Activated naive CD4-positive, alpha-beta T cell treated with anti-CD3 and anti-CD28 coated beads, Interleukin-2, amount 10 ng/mL, durations not matched to agents 7 days and 5 days (primary cell): ENCODE results near the gene POFUT2.

Experiments
- CTCF ChIA-PET: fragments of 350-600 bp; sonication (Branson Sonifier 250); formaldehyde crosslinking; loops from one replicate; lab custom pipeline; 2021; ENCODE audit warnings: antibody characterized with exemption; lab: Charles Lee
- DNase-seq: peaks from one replicate; pipeline ENCODE4 v3.0.0-alpha.2; 2020
- H3K27ac Mint-ChIP-seq: one replicate; pipeline ENCODE4 v1.8.0; 2021; ENCODE audit warnings: mild to moderate bottlenecking, moderate library complexity, mixed read lengths
- H3K27me3 Mint-ChIP-seq: one replicate; pipeline ENCODE4 v1.8.0; 2021; ENCODE audit warnings: mild to moderate bottlenecking, mixed read lengths
- H3K36me3 Mint-ChIP-seq: one replicate; pipeline ENCODE4 v1.8.0; 2021; ENCODE audit warnings: mixed read lengths
- H3K4me1 Mint-ChIP-seq: one replicate; pipeline ENCODE4 v1.8.0; 2021; ENCODE audit warnings: mixed read lengths
- H3K4me3 Mint-ChIP-seq: one replicate; pipeline ENCODE4 v1.8.0; 2021; ENCODE audit warnings: mild to moderate bottlenecking, moderate library complexity, mixed read lengths
- H3K9me3 Mint-ChIP-seq: one replicate; pipeline ENCODE4 v1.8.0; 2021; ENCODE audit warnings: mixed read lengths

Gene POFUT2

GRCh38 chr21:45246386-45247320 is 41.0 kb downstream of the POFUT2 start:
- H3K4me3 Mint-ChIP-seq: no peak overlapping the region
- CTCF ChIA-PET: no interaction called here
- peaks cover 53% of the 10 kb centered on the region for H3K27me3 Mint-ChIP-seq
- no peak overlapping the region for H3K27ac Mint-ChIP-seq
- H3K36me3 Mint-ChIP-seq: peaks cover 2% of the 10 kb centered on the region
- DNase-seq: no peak
- no peaks in the 10 kb centered on the region for H3K4me1 Mint-ChIP-seq
- peaks cover 16% of the 10 kb centered on the region for H3K9me3 Mint-ChIP-seq

- no peaks in the 10 kb centered on the region for H3K4me1 Mint-ChIP-seq
- H3K36me3 Mint-ChIP-seq: peaks cover 2% of the 10 kb centered on the region
- H3K4me3 Mint-ChIP-seq: no peak overlapping the region
- DNase-seq: no peak
- no peak overlapping the region for H3K27ac Mint-ChIP-seq
- H3K27me3 Mint-ChIP-seq: peaks cover 49% of the 10 kb centered on the region
- CTCF ChIA-PET: no interaction called here
- H3K9me3 Mint-ChIP-seq: peaks cover 17% of the 10 kb centered on the region
Measured at GRCh38 chr21:45244799-45245340, 42.8 kb downstream of the POFUT2 start.

- Mint-ChIP-seq H3K36me3 (peaks cover 2% of the 10 kb centered on the region), H3K27me3 (peaks cover 37% of the 10 kb centered on the region), H3K27ac (no peak overlapping the region), H3K9me3 (peaks cover 17% of the 10 kb centered on the region), H3K4me1 (no peaks in the 10 kb centered on the region), H3K4me3 (no peak overlapping the region)
- DNase-seq: no peak
- CTCF ChIA-PET: no interaction called here
Measured at GRCh38 chr21:45243603-45244002, 44.1 kb downstream of the POFUT2 start.

- CTCF ChIA-PET: no interaction called here
- Mint-ChIP-seq H3K36me3 (peaks cover 2% of the 10 kb centered on the region), H3K9me3 (peaks cover 17% of the 10 kb centered on the region), H3K4me3 (no peak overlapping the region), H3K27ac (no peak overlapping the region), H3K4me1 (no peaks in the 10 kb centered on the region), H3K27me3 (peaks cover 38% of the 10 kb centered on the region)
- no peak for DNase-seq
Measured at GRCh38 chr21:45241357-45241756, 46.3 kb downstream of the POFUT2 start.

GRCh38 chr21:45237401-45237800 is 50.3 kb downstream of the POFUT2 start:
- Mint-ChIP-seq H3K27me3 (peaks cover 44% of the 10 kb centered on the region), H3K36me3 (no peaks in the 10 kb centered on the region), H3K9me3 (peaks cover 4% of the 10 kb centered on the region), H3K4me1 (no peaks in the 10 kb centered on the region), H3K4me3 (no peak overlapping the region), H3K27ac (no peak overlapping the region)
- no peak for DNase-seq
- CTCF ChIA-PET: interaction anchor here (1.1 kb wide), 1 partner anchor 9 kb away, joined by 3 read pairs; no protein-coding TSS in a partner anchor

- H3K9me3 Mint-ChIP-seq: peaks cover under 1% of the 10 kb centered on the region
- CTCF ChIA-PET: interaction anchor here (0.7 to 1.5 kb wide), 2 partner anchors 12 to 96 kb away, joined by 3 to 5 read pairs; no protein-coding TSS in a partner anchor
- no peaks in the 10 kb centered on the region for H3K4me1 Mint-ChIP-seq
- H3K27me3 Mint-ChIP-seq: peaks cover 43% of the 10 kb centered on the region
- H3K36me3 Mint-ChIP-seq: no peaks in the 10 kb centered on the region
- H3K4me3 Mint-ChIP-seq: no peak overlapping the region
- H3K27ac Mint-ChIP-seq: no peak overlapping the region
- DNase-seq: no peak
Measured at GRCh38 chr21:45236481-45236880, 51.2 kb downstream of the POFUT2 start.

- no peaks in the 10 kb centered on the region for H3K9me3 Mint-ChIP-seq
- CTCF ChIA-PET: interaction anchor here (1.5 kb wide), 1 partner anchor 95 kb away, joined by 5 read pairs; no protein-coding TSS in a partner anchor
Measured at GRCh38 chr21:45235488-45235887, 52.2 kb downstream of the POFUT2 start.

GRCh38 chr21:45234965-45235364 is 52.7 kb downstream of the POFUT2 start:
- Mint-ChIP-seq H3K9me3 (no peaks in the 10 kb centered on the region), H3K4me1 (no peaks in the 10 kb centered on the region), H3K27me3 (peaks cover 37% of the 10 kb centered on the region), H3K4me3 (no peak overlapping the region), H3K27ac (no peak overlapping the region), H3K36me3 (no peaks in the 10 kb centered on the region)
- no peak for DNase-seq
- CTCF ChIA-PET: no interaction called here

More at GRCh38 chr21:45235488-45235887, 52.2 kb downstream of the POFUT2 start:
- no peak overlapping the region for H3K4me3 Mint-ChIP-seq
- H3K27ac Mint-ChIP-seq: no peak overlapping the region
- no peak for DNase-seq
- H3K27me3 Mint-ChIP-seq: peaks cover 41% of the 10 kb centered on the region
- H3K36me3 Mint-ChIP-seq: no peaks in the 10 kb centered on the region
- H3K4me1 Mint-ChIP-seq: no peaks in the 10 kb centered on the region

- Mint-ChIP-seq H3K27me3 (peaks cover 36% of the 10 kb centered on the region), H3K4me3 (no peak overlapping the region), H3K4me1 (no peaks in the 10 kb centered on the region), H3K27ac (no peak overlapping the region), H3K9me3 (no peaks in the 10 kb centered on the region), H3K36me3 (no peaks in the 10 kb centered on the region)
- CTCF ChIA-PET: no interaction called here
- DNase-seq: no peak
Measured at GRCh38 chr21:45234127-45234526, 53.6 kb downstream of the POFUT2 start.

- CTCF ChIA-PET: no interaction called here
- no peaks in the 10 kb centered on the region for H3K9me3 Mint-ChIP-seq
- H3K4me3 Mint-ChIP-seq: no peak overlapping the region
- no peak overlapping the region for H3K27ac Mint-ChIP-seq
- peaks cover 32% of the 10 kb centered on the region for H3K27me3 Mint-ChIP-seq
- no peak for DNase-seq
- H3K36me3 Mint-ChIP-seq: no peaks in the 10 kb centered on the region
- H3K4me1 Mint-ChIP-seq: peaks cover 16% of the 10 kb centered on the region
Measured at GRCh38 chr21:45231705-45232104, 56.0 kb downstream of the POFUT2 start.

GRCh38 chr21:45228656-45229240 is 58.9 kb downstream of the POFUT2 start:
- no peak overlapping the region for H3K4me3 Mint-ChIP-seq
- peaks cover 3% of the 10 kb centered on the region for H3K36me3 Mint-ChIP-seq
- CTCF ChIA-PET: interaction anchor here (0.8 to 0.9 kb wide), 2 partner anchors 9 to 61 kb away, joined by 3 read pairs; no protein-coding TSS in a partner anchor
- peaks cover 6% of the 10 kb centered on the region for H3K27me3 Mint-ChIP-seq
- no peaks in the 10 kb centered on the region for H3K9me3 Mint-ChIP-seq
- peaks cover 44% of the 10 kb centered on the region for H3K4me1 Mint-ChIP-seq
- no peak for DNase-seq
- H3K27ac Mint-ChIP-seq: no peak overlapping the region

GRCh38 chr21:45228171-45228641 is 59.5 kb downstream of the POFUT2 start:
- DNase-seq: peak; percentile 52
- Mint-ChIP-seq H3K4me1 (peaks cover 44% of the 10 kb centered on the region), H3K27me3 (peaks cover 6% of the 10 kb centered on the region), H3K4me3 (no peak overlapping the region), H3K9me3 (no peaks in the 10 kb centered on the region), H3K36me3 (peaks cover 5% of the 10 kb centered on the region), H3K27ac (no peak overlapping the region)
- CTCF ChIA-PET: interaction anchor here (0.8 to 0.9 kb wide), 2 partner anchors 9 to 62 kb away, joined by 3 read pairs; no protein-coding TSS in a partner anchor

GRCh38 chr21:45227735-45228134 is 60.0 kb downstream of the POFUT2 start:
- peaks cover 44% of the 10 kb centered on the region for H3K4me1 Mint-ChIP-seq
- DNase-seq: no peak
- no peak overlapping the region for H3K4me3 Mint-ChIP-seq
- H3K9me3 Mint-ChIP-seq: no peaks in the 10 kb centered on the region
- CTCF ChIA-PET: no interaction called here
- peak overlapping the region; percentile 39 for H3K27ac Mint-ChIP-seq
- H3K36me3 Mint-ChIP-seq: peaks cover 6% of the 10 kb centered on the region
- H3K27me3 Mint-ChIP-seq: peaks cover 6% of the 10 kb centered on the region
